ENCODE data around the gene DNHD1. TPM values are rescaled to one million over a fixed set of nuclear protein-coding genes. Genes with fewer than 3 reads are reported as not detected.
"Not testable (repeated sequence)": the region's sequence is repeated elsewhere in the genome, so short reads cannot be mapped to it uniquely, and the experiment has no call there.

Gene DNHD1
- total RNA-seq, 2 donors from 2014 or later: 22.4 to 38.5 TPM

DNA sequence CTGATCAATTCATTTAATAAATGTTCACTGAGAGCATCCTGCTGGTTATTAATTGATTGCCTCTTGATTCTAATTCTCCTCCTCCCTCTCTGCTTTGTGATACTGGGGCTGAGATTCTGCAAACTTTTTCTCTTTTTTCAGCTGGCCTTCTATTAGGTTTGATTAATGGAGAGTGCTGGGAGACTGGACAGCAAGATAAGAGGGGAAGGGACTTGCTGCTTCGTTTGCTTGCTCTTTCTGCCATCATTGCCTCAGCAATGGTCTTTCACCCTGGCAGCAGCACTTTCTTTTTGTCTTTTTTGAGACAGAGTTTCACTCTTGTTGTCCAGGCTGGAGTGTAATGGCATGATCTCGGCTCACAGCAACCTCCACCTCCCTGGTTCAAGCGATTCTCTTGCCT is 7.1 kb downstream of the DNHD1 start:
- Mint-ChIP-seq H3K9me3 (no peaks in the 10 kb centered on the region), H3K27ac (no peak overlapping the region), H3K36me3 (no peaks in the 10 kb centered on the region)
- no peak for ATAC-seq
- no peak for DNase-seq (ENCODE audit: low spot score in 2 of 2)

DNA sequence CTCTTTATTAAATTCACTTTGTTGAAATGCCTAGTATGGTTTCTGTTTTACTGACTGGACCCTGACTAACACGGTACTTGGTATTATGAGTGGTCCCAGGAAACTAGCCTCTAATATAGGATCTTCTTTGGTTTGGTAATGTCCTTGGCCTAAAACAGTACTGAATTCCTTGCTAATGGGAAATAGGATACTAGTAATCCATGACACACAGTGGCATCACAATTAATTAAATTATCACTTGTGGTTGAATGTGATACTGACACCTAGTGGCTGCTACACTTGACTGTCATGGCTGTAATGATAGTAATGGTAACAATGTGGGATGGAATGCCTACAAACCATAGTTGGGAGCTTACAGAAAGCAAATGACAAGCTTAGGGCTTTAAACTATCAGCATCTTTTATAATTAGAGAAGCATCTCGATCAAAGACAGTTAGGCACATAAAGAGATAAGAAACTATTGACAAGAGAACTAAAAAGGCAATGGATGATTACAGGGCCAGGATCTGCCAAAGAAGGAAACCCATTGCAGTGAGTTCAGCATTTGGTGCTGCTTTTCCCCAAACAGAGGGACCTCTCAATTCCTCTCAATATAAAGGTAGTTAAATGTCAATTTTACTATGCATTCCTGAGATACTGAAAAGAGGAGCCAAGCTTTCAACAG is 8.6 kb downstream of the DNHD1 start:
- H3K27ac Mint-ChIP-seq: no peak overlapping the region
- H3K36me3 Mint-ChIP-seq: no peaks in the 10 kb centered on the region
- DNase-seq (ENCODE audit: low spot score in 2 of 2): no peak
- peak; percentile 35 to 48 for ATAC-seq
- H3K9me3 Mint-ChIP-seq: no peaks in the 10 kb centered on the region

DNA sequence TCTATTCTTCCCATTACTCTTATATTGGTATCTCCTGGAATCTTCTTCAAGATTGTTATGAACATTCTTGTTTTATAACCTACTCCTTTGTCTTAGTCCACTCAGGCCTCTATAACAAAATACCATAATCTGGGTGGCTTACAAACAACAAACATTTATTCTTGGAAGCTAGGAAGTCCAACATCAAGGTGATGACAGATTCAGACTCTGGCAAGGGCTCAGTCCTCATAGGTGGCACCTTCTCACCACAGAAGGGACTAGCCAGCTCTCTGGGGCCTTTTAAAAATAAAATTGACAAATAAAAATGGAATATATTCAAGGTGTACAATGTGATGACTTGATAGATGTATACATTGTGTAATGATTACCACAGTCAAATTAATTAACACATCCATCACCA is 19.8 kb downstream of the DNHD1 start:
- DNase-seq (ENCODE audit: low spot score in 2 of 2): no peak
- ATAC-seq: no peak
- Mint-ChIP-seq H3K9me3 (no peaks in the 10 kb centered on the region), H3K36me3 (peaks cover 11 to 17% of the 10 kb centered on the region in 2 donors), H3K27ac (no peak overlapping the region)

DNA sequence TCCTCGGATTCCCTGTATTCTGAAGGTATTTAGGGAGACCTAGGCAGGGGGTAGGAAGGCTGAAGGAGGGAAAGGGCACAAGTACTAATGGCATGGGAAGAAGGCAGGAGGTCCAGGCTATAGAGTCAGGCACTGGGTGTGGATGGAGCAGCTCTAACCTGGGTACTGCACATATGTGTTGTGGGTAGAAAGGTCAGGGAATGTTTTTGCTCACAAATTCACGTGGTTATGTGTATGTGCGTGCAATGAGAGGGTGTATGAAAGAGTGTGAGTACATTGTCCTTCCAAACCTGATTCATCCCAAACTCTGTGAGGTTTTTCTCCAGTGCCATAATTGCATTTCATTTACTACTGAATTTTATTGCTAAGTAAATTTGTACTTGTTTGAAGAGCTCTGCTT is 23.2 kb downstream of the DNHD1 start:
- DNase-seq (ENCODE audit: low spot score in 2 of 2) (no peak), ATAC-seq (no peak)
- Mint-ChIP-seq H3K9me3 (no peaks in the 10 kb centered on the region), H3K36me3 (peaks cover 5 to 18% of the 10 kb centered on the region in 2 donors), H3K27ac (no peak overlapping the region)

DNA sequence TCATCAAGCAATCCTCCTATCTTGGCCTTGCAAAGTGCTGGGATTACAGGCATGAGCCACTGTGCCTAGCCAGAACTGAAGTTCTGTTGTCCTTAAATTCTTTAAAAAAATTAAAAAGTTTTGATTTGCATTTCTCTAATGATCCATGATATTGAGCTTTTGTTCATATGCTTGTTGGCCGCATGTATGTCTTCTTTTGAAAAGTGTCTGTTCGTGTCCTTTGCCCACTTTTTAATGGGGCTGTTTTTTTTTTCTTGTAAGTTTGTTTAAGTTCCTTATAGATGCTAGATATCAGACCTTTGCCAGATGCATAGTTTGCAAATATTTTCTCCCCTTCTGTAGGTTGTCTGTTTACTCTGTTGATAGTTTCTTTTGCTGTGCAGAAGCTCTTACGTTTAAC is 24.9 kb downstream of the DNHD1 start:
- H3K27ac Mint-ChIP-seq; ATAC-seq; DNase-seq (ENCODE audit: low spot score in 2 of 2); H3K9me3 Mint-ChIP-seq: not testable (repeated sequence)
- peaks cover 5 to 21% of the 10 kb centered on the region in 2 donors for H3K36me3 Mint-ChIP-seq

DNA sequence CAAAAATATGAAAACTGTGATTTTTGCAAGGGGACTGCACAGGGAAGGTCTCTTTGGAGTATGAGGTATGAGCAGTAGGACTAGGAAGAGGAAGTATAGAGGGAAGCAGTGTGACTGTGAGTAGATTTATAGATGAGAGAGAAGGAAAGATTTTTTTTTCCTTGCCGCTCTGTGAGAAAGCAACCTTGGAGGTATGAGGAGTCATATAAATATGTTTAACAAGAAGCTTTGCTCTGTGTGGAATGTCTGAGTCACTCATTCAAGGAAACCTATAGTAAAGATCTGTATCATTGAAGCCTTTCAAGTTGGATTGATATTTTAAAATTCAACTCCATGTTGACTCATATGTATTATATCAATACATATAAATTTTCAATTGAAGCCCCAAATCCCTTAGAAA is 26.2 kb downstream of the DNHD1 start:
- Mint-ChIP-seq H3K9me3 (no peaks in the 10 kb centered on the region), H3K36me3 (peaks cover 5 to 24% of the 10 kb centered on the region in 2 donors), H3K27ac (peak overlapping the region in 1 of 2 donors; percentile 73)
- ATAC-seq (peak; percentile 78 to 93), DNase-seq (ENCODE audit: low spot score in 2 of 2) (no peak)

DNA sequence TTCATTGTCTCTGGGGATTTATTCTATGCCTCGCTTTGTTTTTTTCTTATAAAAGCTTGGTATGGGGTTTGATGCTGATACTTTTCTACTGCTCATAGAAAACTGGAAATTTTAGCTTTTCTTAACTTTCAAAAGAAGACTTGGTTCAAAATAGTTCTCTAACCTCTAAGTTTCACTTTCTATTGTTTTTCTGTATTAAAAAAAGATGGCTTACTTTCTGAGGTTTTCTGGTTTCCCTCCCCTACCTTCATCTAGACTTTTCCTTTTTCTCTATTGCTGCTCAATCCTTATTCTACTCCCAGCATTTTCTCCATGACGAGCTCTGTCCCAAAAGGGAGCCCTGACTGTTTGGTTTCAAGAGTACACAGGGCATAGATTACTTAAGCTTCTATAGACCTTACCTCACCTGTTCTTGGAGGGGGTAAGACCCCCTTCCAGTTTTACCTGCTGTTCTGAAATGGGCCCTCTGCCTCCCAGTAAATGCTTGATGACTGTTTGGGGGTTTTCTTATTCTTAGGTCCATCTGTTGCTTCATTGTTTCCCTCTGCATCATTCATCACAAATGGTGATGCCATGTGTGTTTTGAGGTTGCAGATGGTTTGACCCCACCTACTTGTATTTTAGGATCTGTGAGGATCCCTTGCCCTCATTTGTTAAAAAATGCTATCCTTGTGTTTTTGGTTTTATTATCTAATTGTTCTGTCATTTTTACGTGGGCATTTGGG is 29.5 kb downstream of the DNHD1 start:
- DNase-seq (ENCODE audit: low spot score in 2 of 2) (no peak), ATAC-seq (peak in 1 of 2 donors; percentile 49)
- H3K27ac Mint-ChIP-seq: peak overlapping the region; percentile 72 to 80
- no peaks in the 10 kb centered on the region for H3K9me3 Mint-ChIP-seq
- peaks cover 0 to 24% of the 10 kb centered on the region in 2 donors for H3K36me3 Mint-ChIP-seq

DNA sequence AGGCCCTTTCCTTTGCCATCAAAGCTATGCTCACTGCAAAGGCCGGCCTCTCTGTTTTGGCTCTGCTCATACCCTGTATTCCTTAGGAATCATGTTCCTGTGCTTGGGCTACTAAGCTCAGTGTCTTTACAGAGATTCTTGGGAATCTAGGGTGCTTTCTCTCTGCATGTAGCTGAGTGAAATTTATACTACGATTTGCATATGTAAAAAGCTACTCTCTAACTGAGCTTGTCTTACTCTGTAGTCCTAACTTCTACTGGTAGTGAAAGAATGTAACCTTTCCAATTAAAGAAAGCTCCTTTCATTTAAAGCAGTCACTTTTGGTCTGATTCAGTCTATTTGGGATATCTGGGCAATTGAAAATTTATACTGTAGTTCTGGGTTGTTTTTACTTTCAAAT is 32.2 kb downstream of the DNHD1 start:
- no peak overlapping the region for H3K27ac Mint-ChIP-seq
- H3K36me3 Mint-ChIP-seq: peaks cover 0 to 21% of the 10 kb centered on the region in 2 donors
- DNase-seq (ENCODE audit: low spot score in 2 of 2) (no peak), ATAC-seq (no peak)
- no peaks in the 10 kb centered on the region for H3K9me3 Mint-ChIP-seq

DNA sequence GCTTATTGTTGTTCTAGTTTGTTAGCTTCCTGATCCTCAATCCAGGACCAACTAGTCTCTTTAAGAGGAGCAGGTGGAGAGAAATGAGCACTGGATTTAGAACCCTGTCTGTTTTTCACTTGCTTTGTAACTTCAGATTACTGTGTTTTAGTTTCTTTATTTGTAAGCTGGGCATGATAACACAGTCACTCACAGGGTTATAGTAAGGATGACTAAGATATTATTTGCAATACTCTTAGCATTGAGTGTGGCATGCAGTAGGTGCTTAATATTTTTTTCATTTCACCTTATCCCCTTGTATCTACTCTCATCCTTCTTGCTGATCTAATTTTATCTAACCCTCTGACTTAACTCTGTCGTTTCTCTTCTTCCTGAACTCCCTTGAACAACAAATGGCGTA is 33.8 kb downstream of the DNHD1 start:
- peak; percentile 56 to 66 for ATAC-seq
- no peaks in the 10 kb centered on the region for H3K9me3 Mint-ChIP-seq
- no peak for DNase-seq (ENCODE audit: low spot score in 2 of 2)
- no peak overlapping the region for H3K27ac Mint-ChIP-seq
- H3K36me3 Mint-ChIP-seq: peaks cover 0 to 8% of the 10 kb centered on the region in 2 donors

DNA sequence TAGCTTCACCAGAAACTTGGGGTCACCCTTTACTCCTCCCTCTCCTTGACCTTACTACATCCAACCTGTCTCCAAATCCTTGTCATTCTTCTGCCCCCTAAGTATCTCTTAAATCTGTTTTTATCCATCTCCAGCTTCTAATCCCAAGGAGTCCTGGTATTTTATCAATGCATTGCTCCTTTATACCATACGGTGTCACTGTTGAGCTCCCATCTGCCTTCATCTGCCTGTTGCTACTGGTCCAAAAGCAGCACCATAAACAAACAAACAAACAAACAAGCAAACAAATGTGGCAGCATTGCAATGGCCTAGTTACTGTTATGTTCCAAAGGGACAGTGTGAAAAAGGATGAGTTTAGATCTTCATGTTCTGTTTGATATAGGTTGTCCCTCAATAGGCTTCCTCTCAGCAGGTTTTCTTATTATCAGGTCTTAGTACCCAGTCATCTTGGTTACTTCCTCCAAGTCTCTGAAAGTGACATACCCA is 34.2 kb downstream of the DNHD1 start:
- H3K9me3 Mint-ChIP-seq: no peaks in the 10 kb centered on the region
- DNase-seq (ENCODE audit: low spot score in 2 of 2) (peak in 1 of 2 donors; percentile 26), ATAC-seq (peak; percentile 40 to 48)
- peaks cover 0 to 8% of the 10 kb centered on the region in 2 donors for H3K36me3 Mint-ChIP-seq
- no peak overlapping the region for H3K27ac Mint-ChIP-seq

DNA sequence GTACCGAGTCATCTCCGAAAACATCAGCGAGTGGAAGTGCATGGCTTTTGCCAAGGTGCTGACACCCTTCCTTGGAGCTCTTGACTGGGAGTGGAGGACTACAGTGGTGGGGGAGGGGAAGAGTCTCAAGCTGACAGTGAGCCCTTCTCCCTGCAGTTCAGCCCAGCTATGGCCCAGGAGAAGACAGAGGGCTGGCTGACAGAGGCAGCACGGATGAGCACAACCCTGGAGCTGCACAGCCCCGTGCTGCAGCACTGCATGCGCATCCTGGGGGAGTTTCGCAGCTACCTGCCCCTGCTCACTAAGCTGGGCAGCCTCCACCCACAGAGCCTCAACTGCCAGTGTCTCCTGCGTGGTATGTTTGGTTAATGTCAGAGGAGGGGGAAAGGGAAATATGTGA is 41.4 kb downstream of the DNHD1 start:
- no peak for DNase-seq (ENCODE audit: low spot score in 2 of 2)
- no peaks in the 10 kb centered on the region for H3K9me3 Mint-ChIP-seq
- no peak for ATAC-seq
- no peak overlapping the region for H3K27ac Mint-ChIP-seq
- no peaks in the 10 kb centered on the region for H3K36me3 Mint-ChIP-seq

DNA sequence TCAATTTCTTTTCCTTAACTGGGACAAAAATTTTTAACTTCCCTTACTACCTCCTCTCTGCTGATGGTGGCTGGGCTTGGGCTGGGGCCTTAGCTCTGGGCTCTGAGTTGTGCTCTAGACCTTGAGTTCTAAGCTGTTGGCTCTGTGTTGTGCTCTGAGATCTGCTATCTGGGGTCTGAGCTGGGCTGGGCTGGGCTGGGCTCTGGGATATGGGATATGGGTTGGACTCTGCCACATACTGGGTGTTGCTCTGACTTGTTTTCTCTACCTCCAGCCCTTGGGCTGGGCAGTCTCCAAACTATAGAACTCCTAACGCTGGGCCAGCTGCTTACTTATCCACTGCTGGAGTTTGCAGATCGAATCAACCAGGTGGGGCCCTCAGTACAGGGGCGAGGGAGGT is 41.9 kb downstream of the DNHD1 start:
- ATAC-seq: no peak
- no peaks in the 10 kb centered on the region for H3K36me3 Mint-ChIP-seq
- H3K9me3 Mint-ChIP-seq: no peaks in the 10 kb centered on the region
- H3K27ac Mint-ChIP-seq: peak overlapping the region in 1 of 2 donors; percentile 25
- DNase-seq (ENCODE audit: low spot score in 2 of 2): no peak

DNA sequence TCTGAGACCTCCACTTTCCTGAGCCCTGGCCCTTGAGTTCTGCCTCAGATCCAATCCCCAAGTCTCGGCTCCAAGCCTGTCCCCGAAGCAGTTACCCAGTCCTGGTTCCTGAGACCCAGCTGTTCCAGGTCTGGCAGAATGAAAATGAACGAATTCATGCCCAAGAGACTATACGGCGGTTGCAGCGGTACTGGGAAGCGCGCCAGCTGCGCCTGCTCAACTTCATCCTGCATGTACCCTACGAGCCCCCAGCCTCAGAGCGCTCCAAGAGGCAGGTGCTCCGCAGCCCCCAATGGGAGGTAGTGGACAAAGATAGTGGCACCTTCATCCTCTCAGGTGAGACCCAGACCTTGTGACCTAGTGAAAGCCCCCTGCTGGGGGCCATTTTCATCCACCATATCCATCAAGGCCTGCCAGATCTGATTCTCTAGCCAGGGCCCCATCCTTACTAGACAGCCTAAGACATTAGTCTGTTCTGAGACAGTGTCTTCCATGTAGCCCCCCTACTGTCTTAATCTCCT is 42.7 kb downstream of the DNHD1 start:
- no peaks in the 10 kb centered on the region for H3K36me3 Mint-ChIP-seq
- ATAC-seq: no peak
- H3K9me3 Mint-ChIP-seq: no peaks in the 10 kb centered on the region
- no peak for DNase-seq (ENCODE audit: low spot score in 2 of 2)
- peak overlapping the region in 1 of 2 donors; percentile 30 for H3K27ac Mint-ChIP-seq

DNA sequence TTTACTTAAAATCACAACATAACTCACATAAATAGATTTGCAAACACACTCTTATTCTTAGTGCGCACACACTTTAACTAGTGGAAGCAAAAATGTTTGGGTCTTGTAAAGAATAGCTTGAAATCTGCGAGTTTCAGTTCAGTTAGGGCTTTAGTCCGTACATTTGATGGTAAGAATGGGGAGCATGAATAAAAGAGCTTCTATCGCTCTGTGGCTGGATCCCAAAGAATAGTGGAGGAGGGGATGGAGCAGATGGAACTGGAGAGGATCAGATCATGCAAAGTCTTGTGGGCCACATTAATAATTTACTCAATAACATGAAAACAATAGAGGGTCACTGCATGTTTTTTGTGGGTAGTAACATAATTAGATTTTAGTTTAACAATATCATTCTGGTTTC is 44.3 kb downstream of the DNHD1 start:
- H3K9me3 Mint-ChIP-seq: no peaks in the 10 kb centered on the region
- ATAC-seq (no peak), DNase-seq (ENCODE audit: low spot score in 2 of 2) (no peak)
- no peaks in the 10 kb centered on the region for H3K36me3 Mint-ChIP-seq
- no peak overlapping the region for H3K27ac Mint-ChIP-seq

DNA sequence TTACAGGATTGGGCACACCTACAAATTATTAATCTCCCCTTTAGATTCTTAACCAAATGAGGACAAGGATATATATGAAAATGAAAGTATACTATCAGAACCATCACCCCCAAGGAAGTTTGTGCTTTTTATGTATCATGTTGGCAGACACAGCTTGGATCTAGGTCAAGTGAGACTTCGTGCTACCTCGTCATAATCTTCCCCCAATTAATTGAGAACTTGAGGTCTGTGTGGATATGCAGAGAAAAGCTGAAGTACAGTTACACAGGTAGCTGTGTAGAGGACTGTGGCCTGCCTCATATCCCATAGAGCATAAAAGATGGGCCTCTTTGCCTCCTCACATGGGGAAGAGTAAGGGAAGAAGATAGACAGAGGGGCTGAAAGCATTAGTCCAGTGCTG is 45.6 kb downstream of the DNHD1 start:
- DNase-seq (ENCODE audit: low spot score in 2 of 2) (no peak), ATAC-seq (no peak)
- no peaks in the 10 kb centered on the region for H3K9me3 Mint-ChIP-seq
- no peak overlapping the region for H3K27ac Mint-ChIP-seq
- no peaks in the 10 kb centered on the region for H3K36me3 Mint-ChIP-seq

DNA sequence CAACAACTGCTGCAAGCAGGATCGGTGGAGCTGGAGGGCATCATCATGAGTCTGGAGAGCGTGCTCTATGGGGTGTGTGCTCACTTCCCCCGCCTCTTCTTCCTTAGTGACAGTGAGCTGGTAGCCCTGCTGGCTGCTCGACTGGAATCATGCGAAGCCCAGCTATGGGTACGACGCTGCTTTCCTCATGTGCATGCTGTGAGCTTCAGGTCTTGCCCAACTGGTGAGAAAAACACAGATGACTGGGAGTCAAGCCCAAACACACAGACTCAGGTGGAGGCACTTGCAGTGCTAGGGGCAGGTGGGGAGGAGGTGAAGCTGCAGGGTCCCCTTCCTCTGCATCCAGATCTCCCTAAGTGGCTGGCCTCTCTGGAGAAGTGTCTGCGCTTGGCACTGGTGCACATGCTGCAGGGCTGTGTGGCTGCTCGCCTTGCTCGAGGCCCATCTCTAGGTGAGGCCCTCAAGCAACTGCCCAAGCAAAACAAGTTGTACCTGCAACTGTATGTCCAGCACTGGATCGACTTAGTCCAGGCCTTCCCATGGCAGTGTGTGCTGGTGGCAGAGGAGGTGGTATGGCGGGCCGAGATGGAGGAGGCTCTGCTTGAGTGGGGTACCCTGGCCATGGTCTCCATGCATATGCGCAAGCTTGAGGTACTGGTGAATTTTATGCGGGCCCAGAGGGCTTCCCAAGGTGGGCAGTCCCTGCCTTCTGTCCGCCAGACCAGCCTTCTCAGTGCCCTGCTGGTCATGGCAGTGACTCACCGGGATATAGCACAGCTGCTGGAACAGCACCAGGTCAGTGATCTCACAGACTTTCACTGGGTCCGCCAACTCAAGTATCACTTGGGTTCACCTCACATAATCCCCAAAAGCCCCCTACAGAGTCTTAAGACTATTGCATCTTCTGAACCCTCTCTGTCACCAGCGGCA is 48.1 kb downstream of the DNHD1 start:
- H3K9me3 Mint-ChIP-seq: no peaks in the 10 kb centered on the region
- no peaks in the 10 kb centered on the region for H3K36me3 Mint-ChIP-seq
- no peak for DNase-seq (ENCODE audit: low spot score in 2 of 2)
- no peak overlapping the region for H3K27ac Mint-ChIP-seq
- ATAC-seq: peak in 1 of 2 donors; percentile 18

All from activated naive CD4-positive, alpha-beta T cell treated with anti-CD3 and anti-CD28 coated beads, Interleukin-2, amount 50 U/mL, for 72 hours (primary cell).